GM15510 (cell line): Measurements from ENCODE around the gene ELL2.

ENCODE experiments used
- POLR2A ChIP-seq: IDR thresholded peaks from 3 replicates; pipeline ENCODE4 v1.6.1; 2011; ENCODE audit warnings: borderline replicate concordance; ENCODE audit not compliant: insufficient read length; ENCODE audit errors: extremely low read depth

ELL2 gene

DNA sequence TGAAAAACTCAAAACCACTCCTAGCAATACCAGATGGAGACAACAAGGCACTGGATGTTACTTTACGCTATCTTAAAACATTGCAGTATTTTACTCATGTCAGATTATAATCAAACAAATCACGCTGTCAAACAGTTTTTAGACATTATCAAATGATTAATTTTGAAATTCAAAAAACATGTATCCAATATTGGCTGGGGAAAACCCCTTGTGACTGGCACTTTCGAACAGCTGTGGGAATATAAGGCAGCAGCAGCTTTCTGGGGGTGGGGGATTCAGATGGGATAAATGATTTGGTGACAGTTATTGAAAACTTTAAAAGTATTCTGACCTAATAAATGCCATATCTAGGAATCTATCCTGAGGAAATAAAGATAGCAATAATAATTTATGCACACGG is 28.7 kb downstream of the ELL2 start:
- TF ChIP-seq POLR2A: no peak

DNA sequence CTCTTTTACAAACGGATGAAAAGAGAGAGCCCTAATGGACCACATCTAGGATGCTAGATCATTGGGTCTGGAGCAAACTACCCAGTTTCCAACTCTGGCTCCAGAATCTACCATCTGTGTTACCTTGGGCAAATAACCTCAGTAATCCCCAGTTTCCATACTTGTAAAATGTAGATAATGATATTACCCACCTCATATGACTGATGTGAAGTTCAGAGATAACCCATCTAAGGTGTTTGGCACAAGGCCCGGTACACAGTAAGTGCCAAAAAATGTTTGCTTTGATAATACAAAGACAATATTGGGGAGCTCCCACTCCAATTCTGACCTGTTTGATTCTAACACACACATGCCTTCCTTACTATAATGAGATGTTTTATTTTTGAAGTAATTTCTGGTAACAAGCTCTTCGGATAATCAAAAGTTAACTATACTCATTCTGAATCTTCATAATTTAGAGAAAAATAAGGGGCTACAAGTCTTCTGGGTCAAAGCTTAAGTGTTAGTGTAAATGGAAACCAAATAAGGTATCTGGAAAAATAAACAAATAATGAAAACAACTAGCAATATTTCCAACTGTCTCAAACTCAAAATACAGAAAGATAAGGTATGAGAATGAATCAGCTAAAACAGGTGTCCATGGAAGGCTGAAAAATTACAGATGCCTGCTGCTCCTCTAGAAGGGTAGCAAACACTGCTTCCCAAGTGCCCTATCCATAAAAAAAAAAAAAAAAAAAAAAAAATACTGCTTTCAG is 30.4 kb downstream of the ELL2 start:
- no peak for TF ChIP-seq POLR2A

DNA sequence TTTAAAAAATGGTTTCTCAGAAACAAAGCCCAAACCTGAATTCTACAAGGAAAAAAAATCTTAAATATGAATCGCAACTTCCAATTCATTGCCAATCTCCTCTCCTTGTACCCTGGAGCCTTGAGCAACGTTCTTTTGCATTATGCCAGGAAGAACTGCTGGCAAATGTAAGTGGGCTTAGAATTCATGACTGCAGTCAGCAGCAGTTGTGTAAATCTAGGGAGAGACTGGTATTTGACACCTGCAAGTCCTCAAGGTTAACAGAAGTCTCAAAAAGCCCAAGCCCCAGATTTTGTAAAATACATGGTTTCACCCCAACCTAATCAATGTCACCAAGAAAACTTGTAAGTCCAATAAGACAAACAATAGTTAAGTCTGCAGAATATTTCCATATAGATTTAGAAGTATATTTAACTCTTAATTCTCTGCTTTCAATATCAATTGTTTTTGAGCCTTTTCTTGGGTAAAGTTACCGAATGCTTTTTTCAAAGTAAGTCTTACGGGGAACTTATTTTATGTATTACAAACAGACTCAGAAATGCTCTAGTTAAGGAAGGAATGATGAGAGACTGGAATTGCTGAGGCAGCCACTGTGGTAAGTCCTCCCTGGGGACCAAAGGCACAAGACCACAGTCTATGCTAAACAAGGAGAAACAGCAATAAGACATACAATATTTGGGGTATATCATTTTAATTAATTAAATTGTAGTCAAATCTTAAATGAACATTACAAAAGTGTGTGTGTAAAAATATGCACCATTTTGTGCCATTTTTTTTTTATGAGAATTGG is 31.3 kb downstream of the ELL2 start:
- no peak for TF ChIP-seq POLR2A

DNA sequence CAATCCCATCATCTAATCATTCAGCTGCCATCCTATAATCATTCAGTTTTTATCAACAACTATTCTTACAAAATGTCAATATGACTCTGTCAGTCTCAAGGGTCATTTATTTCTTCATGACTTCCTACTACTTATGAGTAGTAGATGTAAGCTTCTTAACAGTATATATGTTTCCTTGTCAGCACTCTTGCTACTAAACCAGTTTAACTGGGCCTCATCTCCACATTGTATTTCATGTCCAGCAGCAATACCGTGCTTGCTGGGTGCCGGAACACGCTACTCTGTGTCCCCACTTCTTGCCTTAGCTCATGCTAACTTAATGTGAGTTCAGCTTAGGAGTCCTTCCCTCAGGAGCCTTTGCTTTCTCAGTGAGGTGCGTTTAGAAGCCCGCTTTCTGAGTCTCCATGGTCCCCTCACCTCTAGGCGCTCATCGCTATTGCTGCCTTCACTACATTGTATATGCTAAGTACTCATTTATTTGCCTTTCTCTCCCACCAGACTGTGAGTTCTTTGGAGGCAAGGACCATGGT is 32.9 kb downstream of the ELL2 start:
- no peak for TF ChIP-seq POLR2A

DNA sequence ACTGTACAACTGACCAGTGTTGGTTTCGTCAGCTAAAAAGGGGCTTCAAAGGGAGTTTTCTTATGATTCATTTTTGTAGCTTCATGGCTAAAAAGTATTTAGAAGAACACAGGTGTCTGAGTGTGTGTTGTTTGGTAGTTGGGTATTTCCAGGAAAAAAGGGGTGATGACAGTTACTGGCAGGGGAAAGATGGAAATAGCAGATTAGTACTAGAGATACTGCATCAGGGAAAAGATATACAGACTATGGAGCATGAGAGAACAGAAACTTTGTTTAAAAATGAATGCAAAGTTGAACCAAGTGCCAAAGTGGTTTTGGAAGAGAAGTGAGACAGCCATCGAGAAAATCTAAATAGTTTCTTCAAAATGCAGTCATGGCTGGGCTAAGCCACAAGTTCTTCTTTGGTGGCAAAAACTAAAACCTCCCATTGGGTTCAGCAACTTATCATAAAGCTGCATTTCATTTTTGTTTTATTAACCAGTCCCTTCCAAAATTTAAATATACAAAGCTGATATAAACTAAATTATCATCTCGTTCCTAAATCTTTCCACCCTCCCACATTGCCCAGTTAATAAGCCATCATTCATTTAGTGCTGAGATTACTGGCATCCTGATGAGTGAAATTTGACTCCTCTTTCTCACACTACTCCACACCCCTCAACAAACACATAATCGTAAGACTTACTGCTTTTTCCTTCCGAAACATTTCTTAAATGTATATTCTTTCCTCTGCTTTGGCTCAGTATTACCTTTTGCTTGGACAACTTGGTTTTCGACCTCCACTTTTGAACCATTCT is 33.5 kb downstream of the ELL2 start:
- TF ChIP-seq POLR2A: no peak

DNA sequence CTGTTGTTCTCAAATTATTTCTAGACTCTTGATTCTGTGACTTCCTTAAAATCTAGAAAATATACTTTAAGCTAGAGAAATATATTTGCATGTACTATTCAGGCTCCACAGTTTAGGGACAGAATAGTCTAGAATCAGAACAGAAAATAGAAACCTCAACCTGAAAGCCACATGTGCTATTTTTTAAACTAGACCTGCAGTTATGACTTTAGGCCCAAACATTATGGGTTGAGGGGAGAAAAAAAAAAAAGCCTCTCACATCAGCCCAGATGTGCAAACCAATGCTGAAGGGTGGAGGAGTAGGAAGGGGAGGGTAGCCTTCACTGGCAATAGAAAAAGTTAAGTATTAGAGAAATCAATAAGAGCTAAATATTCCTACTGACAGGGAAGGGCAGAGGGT is 35.7 kb downstream of the ELL2 start:
- TF ChIP-seq POLR2A: no peak

DNA sequence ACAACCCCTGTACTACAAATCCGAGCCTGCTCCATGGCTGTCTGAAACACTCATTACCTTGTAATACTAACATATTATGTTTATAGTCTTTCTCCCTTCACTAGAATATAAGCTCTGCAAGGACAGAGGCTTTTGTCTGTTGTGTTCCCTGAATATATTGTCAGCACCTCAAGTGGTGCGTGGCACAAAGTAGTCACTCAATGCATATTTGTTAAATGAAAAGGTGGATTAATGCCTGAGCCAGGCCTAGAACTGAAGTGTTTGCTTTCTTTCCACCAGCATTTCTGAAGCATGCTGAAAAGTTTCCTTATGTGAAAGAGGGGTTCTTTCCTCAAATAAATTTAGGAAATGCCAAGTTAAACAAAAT is 36.3 kb downstream of the ELL2 start:
- no peak for TF ChIP-seq POLR2A

DNA sequence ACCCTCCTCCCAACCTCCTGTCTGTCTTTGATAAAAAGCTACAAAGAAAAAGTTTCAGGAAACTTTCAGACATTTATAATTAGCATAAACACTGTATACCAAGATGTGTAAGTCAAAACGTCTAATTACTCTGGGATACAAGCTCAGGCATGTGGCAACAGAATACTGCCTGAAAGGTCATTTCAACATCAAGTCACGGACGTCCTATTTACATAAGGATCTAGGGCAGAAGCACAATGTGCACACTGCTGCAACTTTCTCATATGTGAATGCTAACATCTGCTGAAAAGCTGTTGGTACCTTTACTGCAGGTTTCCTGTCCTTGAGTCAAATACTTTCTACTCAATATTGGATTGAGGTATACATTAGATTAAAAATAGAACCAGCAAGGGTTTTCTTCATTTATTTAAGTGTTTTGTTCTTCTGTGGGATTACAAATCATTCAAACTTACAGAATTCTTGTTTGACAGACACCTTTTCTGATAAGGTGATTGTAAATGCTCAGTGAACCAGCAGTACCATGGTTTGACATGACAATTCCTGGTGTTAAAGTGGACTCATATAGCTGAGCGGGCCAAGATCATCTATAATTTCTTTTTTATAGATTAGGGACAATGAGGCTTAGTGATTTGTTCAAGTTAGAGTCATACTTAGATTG is 36.8 kb downstream of the ELL2 start:
- no peak for TF ChIP-seq POLR2A

DNA sequence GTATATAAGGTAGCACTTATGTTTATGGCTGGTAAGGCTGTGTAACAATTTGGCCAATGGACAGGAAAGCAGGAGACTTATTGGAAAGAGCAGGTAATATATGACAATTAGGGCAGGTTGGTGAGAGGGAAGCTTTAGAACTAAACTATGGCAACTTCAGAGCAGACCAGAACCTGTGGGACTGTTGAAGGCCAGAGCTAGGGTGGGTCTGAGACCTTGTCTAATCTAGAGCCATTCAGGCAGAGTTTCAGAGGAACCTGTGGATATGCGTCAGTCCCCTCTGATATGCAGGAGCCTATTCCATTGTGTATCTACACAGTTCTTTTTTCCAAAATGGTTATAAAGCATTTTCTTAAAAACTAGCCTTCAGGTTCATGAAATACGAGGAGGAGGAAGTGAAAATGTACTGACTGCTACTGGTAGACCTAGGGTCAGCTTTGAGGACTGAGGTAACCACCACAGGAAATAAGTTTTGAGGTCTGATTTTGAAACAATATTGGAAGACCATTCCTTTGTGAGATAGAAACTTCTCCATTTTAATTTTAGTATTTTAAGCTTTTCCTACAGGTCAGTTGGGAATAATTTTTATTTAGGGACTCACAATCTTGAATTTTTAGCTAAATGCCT is 37.6 kb downstream of the ELL2 start:
- no peak for TF ChIP-seq POLR2A

DNA sequence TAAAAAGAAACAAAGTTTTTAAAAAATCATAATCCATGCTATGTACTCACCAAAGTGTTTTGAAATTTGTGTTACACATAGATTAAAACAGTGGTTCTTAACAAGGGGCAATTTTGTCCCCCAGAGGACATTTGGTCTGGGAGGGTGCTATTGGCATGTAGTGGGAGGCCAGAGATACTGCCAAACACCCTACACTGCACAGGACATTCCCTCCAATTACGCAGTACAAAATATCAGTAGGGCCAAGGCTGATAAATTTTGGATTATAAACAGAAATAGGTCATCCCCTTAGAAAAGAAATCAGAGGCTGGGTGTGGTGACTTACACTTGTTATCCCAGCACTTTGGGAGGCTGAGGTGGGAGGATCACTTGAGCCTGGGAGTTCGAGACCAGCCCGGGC is 38.9 kb downstream of the ELL2 start:
- TF ChIP-seq POLR2A: no peak

DNA sequence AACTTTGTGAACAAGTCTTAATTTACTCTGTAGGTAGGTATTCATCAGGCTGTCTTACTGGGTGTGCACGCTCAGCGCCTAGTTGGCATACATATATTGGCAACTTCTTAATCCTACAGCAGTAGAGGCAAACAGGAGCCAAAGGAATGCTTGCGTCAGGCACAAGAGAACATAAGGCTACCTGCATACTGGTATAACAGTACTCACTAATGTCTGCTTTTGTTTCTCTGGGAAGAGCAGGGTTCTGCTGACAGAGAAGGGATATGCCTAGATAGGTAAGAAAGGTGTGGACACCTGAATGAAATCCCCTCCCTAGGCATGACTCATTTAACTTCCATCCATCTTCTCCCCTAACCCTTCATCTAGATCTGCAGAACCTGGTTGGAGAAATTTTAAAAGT is 40.1 kb downstream of the ELL2 start:
- TF ChIP-seq POLR2A: no peak

DNA sequence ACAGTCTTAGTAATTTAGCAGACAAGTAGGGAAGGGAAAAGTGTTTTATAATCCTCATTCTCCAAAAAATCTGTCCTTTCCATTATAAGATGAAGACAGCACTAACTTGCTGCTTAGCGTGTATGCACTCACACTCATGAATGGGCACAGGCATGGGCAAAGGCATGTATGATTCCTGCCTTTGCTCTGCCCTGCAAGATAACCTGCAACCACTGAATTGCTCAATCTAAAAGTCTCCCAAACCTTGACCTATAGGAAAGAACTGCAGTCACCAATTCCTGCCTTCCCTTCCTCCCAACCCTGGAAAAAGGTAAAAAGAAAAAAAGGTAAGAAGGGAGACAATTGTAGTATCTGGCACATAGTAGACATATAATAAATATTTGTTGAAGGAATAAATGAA is 40.8 kb downstream of the ELL2 start:
- TF ChIP-seq POLR2A: no peak

DNA sequence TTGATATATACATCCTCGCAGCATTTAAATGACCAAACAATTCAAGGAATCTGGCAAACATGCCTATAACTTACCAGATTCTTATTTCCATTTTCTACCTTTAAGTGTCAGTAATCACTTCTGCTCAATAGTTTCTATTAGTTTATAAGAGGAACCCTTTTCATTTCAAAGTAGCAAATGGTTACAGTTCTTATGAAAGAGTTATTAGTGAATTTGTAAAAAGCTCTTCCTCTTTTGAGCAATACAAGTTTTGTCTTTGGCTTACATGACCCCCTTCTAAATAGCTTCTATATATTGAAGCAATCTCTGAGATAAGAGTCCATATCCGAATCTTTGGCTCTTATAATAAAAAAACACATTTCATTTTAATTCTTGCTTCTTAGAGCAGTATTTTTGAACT is 42.0 kb downstream of the ELL2 start:
- TF ChIP-seq POLR2A: no peak

DNA sequence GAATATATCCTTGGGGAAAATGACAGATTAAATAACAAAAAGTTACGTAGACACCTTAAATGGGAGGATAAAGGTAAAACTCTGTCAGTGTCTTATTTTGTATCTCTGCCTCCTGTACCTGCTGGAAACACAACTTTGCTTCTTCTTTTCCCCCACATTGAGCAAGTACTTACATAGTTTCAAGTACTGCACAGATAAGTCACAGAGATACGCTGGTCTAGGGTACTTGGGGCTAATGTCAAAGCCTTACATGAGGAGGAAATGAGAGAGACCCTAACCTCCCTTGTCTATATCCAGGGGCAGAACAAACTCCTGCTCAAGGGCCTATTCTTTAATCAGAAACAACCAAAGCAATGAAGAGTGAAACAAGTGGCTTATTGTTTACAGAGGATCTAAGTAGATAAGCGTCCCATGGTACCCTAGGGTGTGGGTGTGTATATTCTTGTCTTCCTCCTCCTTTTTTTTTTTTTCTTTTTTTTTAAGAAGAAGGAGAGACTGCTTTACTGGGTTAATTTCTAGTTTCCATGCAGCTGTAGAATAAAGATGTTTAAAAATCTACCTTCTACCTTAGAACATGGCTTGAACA is 43.1 kb downstream of the ELL2 start:
- TF ChIP-seq POLR2A: no peak
